Osteoblast (primary cell): ENCODE data around the gene PHOX2A. TPM values are rescaled to one million over a fixed set of nuclear protein-coding genes. Genes with fewer than 3 reads are reported as not detected.
A peak's percentile ranks its signal among the peaks of the same experiment; 100 is the strongest.

Experiments
- DNase-seq: peaks from one replicate; pipeline ENCODE4 v3.0.0; 2011; ENCODE audit warnings: low spot score, mixed read lengths; ENCODE audit not compliant: insufficient read length; ENCODE audit errors: missing footprints
- H2AFZ ChIP-seq: 2 replicates; pipeline ENCODE4 v1.6.0; 2011; ENCODE audit warnings: mild to moderate bottlenecking, low read length
- H3K27ac ChIP-seq: 2 replicates; pipeline ENCODE4 v1.5.1; 2011; ENCODE audit warnings: mild to moderate bottlenecking, low read depth, low read length, moderate library complexity
- H3K27me3 ChIP-seq: 2 replicates; pipeline ENCODE4 v1.6.0; 2012; ENCODE audit warnings: mild to moderate bottlenecking, control low read depth, inconsistent platforms, low read length, moderate library complexity; ENCODE audit not compliant: insufficient read depth
- H3K36me3 ChIP-seq: 2 replicates; pipeline ENCODE4 v1.5.1; 2011; ENCODE audit warnings: mild to moderate bottlenecking, low read length, control low read depth, moderate library complexity; ENCODE audit not compliant: insufficient read depth
- H3K4me1 ChIP-seq: 2 replicates; pipeline ENCODE4 v1.5.1; 2011; ENCODE audit warnings: mild to moderate bottlenecking, low read length, control low read depth, moderate library complexity; ENCODE audit not compliant: insufficient read depth
- H3K4me2 ChIP-seq: 2 replicates; pipeline ENCODE4 v1.6.0; 2011; ENCODE audit warnings: mild to moderate bottlenecking, low read length; ENCODE audit not compliant: insufficient read depth
- H3K4me3 ChIP-seq: fragments of 200-600 bp; sonication (generic); 3 replicates; pipeline ENCODE4 v1.5.1; 2012; ENCODE audit warnings: mild to moderate bottlenecking, low read length, inconsistent platforms; ENCODE audit not compliant: insufficient read depth
- H3K79me2 ChIP-seq: 2 replicates; pipeline ENCODE4 v1.6.0; 2012; ENCODE audit warnings: mild to moderate bottlenecking, low read length, control low read depth, inconsistent platforms; ENCODE audit not compliant: insufficient read depth
- H3K9me3 ChIP-seq: 2 replicates; pipeline ENCODE4 v1.5.1; 2011; ENCODE audit warnings: low read depth, low read length, control low read depth
- H4K20me1 ChIP-seq: 2 replicates; pipeline ENCODE4 v1.6.0; 2012; ENCODE audit warnings: mild to moderate bottlenecking, low read length, control low read depth; ENCODE audit not compliant: insufficient read depth
- CTCF ChIP-seq: IDR thresholded peaks from 2 replicates; pipeline ENCODE4 v1.5.1; 2011; ENCODE audit warnings: mild to moderate bottlenecking, low read depth, low read length, moderate library complexity; ENCODE audit errors: extremely low read depth
- total RNA-seq: library from RNA; depleted of rRNA; stranded (reverse); fragments of >200 nt; gene quantifications from 2 replicates; pipeline ENCODE4 v1.2.3, GENCODE V29; 2012

The PHOX2A gene
- total RNA-seq, 1 donor, result not detected

- Histone ChIP-seq H3K4me2 (no peak overlapping the region), H3K36me3 (no peaks in the 10 kb centered on the region), H3K4me3 (no peak overlapping the region), H4K20me1 (no peaks in the 10 kb centered on the region), H3K27me3 (peaks cover 59% of the 10 kb centered on the region), H3K79me2 (no peaks in the 10 kb centered on the region), H3K27ac (no peak overlapping the region), H3K9me3 (no peaks in the 10 kb centered on the region), H3K4me1 (no peaks in the 10 kb centered on the region), H2AFZ (no peak overlapping the region)
- DNase-seq, result peak; percentile 59
- TF ChIP-seq CTCF, result no peak
Measured at GRCh38 chr11:72250661-72251464, 6.9 kb upstream of the PHOX2A start.

DNA sequence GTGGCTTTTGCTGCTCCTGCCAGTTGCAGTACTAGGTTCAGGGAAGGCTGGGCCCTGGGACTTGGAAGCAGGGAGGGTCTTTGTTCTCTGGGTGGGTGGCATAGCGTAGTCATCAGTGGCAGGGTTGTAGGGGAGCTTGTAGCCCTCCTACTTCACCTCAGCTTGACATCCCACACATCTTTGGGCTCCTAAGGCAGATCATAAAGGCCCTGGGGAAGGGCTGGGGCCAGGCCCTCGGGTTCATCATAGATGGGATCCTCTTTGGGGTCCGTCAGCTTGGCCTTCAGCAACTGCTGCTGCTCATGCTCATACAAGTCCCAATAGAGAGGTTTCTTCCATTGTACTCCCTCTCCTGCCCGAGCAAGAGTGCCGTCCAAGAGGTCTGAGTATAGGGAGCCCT is 6.0 kb upstream of the PHOX2A start:
- Histone ChIP-seq H4K20me1 (no peaks in the 10 kb centered on the region), H3K27ac (no peak overlapping the region), H3K4me1 (no peaks in the 10 kb centered on the region), H3K79me2 (no peaks in the 10 kb centered on the region), H3K27me3 (peaks cover 59% of the 10 kb centered on the region), H3K4me3 (no peak overlapping the region), H2AFZ (no peak overlapping the region), H3K4me2 (no peak overlapping the region), H3K36me3 (no peaks in the 10 kb centered on the region), H3K9me3 (no peaks in the 10 kb centered on the region)
- DNase-seq, result no peak
- TF ChIP-seq CTCF, result no peak

GRCh38 chr11:72247584-72247983 is 3.6 kb upstream of the PHOX2A start:
- H3K27me3 ChIP-seq, result peaks cover 66% of the 10 kb centered on the region
- TF ChIP-seq CTCF, result no peak

GRCh38 chr11:72245263-72245816 is 1.4 kb upstream of the PHOX2A start:
- no peak overlapping the region for H2AFZ ChIP-seq
- no peaks in the 10 kb centered on the region for H3K4me1 ChIP-seq
- no peaks in the 10 kb centered on the region for H3K79me2 ChIP-seq
- no peaks in the 10 kb centered on the region for H3K36me3 ChIP-seq
- no peaks in the 10 kb centered on the region for H4K20me1 ChIP-seq
- no peaks in the 10 kb centered on the region for H3K9me3 ChIP-seq
- H3K27me3 ChIP-seq, result peaks cover 68% of the 10 kb centered on the region
- no peak overlapping the region for H3K4me2 ChIP-seq
- TF ChIP-seq CTCF, result no peak
- peak; percentile 72 for DNase-seq
- no peak overlapping the region for H3K4me3 ChIP-seq
- H3K27ac ChIP-seq, result no peak overlapping the region

More at GRCh38 chr11:72247584-72247983, 3.6 kb upstream of the PHOX2A start:
- H3K9me3 ChIP-seq, result no peaks in the 10 kb centered on the region
- H2AFZ ChIP-seq, result no peak overlapping the region
- H3K27ac ChIP-seq, result no peak overlapping the region
- H3K4me1 ChIP-seq, result no peaks in the 10 kb centered on the region
- H3K79me2 ChIP-seq, result no peaks in the 10 kb centered on the region
- no peak overlapping the region for H3K4me2 ChIP-seq
- no peaks in the 10 kb centered on the region for H4K20me1 ChIP-seq
- DNase-seq, result no peak
- no peaks in the 10 kb centered on the region for H3K36me3 ChIP-seq
- H3K4me3 ChIP-seq, result no peak overlapping the region
